Skeletal muscle tissue (tissue), 4 donors: ENCODE results near the gene VWA8. TPM values are rescaled to one million over a fixed set of nuclear protein-coding genes. Genes with fewer than 3 reads are reported as not detected.
"Not testable (repeated sequence)": the region's sequence is repeated elsewhere in the genome, so short reads cannot be mapped to it uniquely, and the experiment has no call there.

Source experiments
- H3K27ac ChIP-seq: one replicate; pipeline ENCODE4 v1.7.0; 2013; ENCODE audit warnings: mild to moderate bottlenecking, low read depth, low read length, inconsistent platforms
- H3K27me3 ChIP-seq, 3 donors: one replicate each; pipeline ENCODE4 v1.7.0; 2013; ENCODE audit warnings: low read length in 3 of 3; ENCODE audit not compliant: control insufficient read depth in 3 of 3, insufficient read depth in 3 of 3
- H3K36me3 ChIP-seq, 3 donors: one replicate each; pipeline ENCODE4 v1.7.0; 2013; ENCODE audit warnings: low read length in 3 of 3; ENCODE audit not compliant: control insufficient read depth in 3 of 3, insufficient read depth in 3 of 3
- H3K4me1 ChIP-seq, 3 donors: one replicate each; pipeline ENCODE4 v1.7.0; 2013; ENCODE audit warnings: low read length in 3 of 3, mild to moderate bottlenecking in 3 of 3; ENCODE audit not compliant: control insufficient read depth in 3 of 3, insufficient read depth in 3 of 3
- H3K4me3 ChIP-seq, 3 donors: one replicate each; pipeline ENCODE4 v1.7.0; 2013; ENCODE audit warnings: low read length in 3 of 3
- H3K9ac ChIP-seq, 3 donors: one replicate each; pipeline ENCODE4 v1.7.0; 2013; ENCODE audit warnings: low read length in 3 of 3, mild to moderate bottlenecking in 3 of 3, moderate library complexity in 2 of 3, low read depth in 1 of 3
- H3K9me3 ChIP-seq, 3 donors: one replicate each; pipeline ENCODE4 v1.7.0; 2013; ENCODE audit warnings: low read length in 3 of 3; ENCODE audit not compliant: control insufficient read depth in 3 of 3
- total RNA-seq: library from RNA; depleted of rRNA; stranded (reverse); fragments of >200 nt; gene quantifications from one replicate; pipeline ENCODE4 v1.2.3, GENCODE V29; 2014
- donor health status: Osteomylitis.

Gene VWA8
- total RNA-seq, 1 donor from 2014 or later: 49.1 TPM

- Histone ChIP-seq H3K9me3 (no peaks in the 10 kb centered on the region), H3K9ac (peak overlapping the region in 1 of 3 donors; percentile 22), H3K27me3 (no peaks in the 10 kb centered on the region), H3K4me1 (peaks cover 11 to 17% (median 16%) of the 10 kb centered on the region in 3 donors), H3K4me3 (no peak overlapping the region), H3K27ac (peak overlapping the region; percentile 9), H3K36me3 (no peaks in the 10 kb centered on the region)
These were observed 320.7 kb downstream of the VWA8 start for GRCh38 chr13:41639955-41640780.

GRCh38 chr13:41639237-41639904, 321.5 kb downstream of the VWA8 start:
- Histone ChIP-seq H3K27ac (no peak overlapping the region), H3K4me3 (no peak overlapping the region), H3K36me3 (no peaks in the 10 kb centered on the region), H3K27me3 (no peaks in the 10 kb centered on the region), H3K9me3 (no peaks in the 10 kb centered on the region), H3K4me1 (peaks cover 8 to 17% (median 15%) of the 10 kb centered on the region in 3 donors), H3K9ac (no peak overlapping the region)

GRCh38 chr13:41637586-41637985, 323.3 kb downstream of the VWA8 start:
- no peaks in the 10 kb centered on the region for H3K9me3 ChIP-seq
- H3K4me1 ChIP-seq: peaks cover 8 to 17% (median 14%) of the 10 kb centered on the region in 3 donors
- H3K27me3 ChIP-seq: no peaks in the 10 kb centered on the region
- no peaks in the 10 kb centered on the region for H3K36me3 ChIP-seq
- no peak overlapping the region for H3K9ac ChIP-seq
- no peak overlapping the region for H3K27ac ChIP-seq
- no peak overlapping the region for H3K4me3 ChIP-seq

- not testable (repeated sequence) for H3K9me3 ChIP-seq, H3K9ac ChIP-seq, H3K4me3 ChIP-seq, H3K36me3 ChIP-seq, H3K27me3 ChIP-seq, H3K27ac ChIP-seq
- H3K4me1 ChIP-seq: peaks cover 8 to 17% (median 14%) of the 10 kb centered on the region in 3 donors
These were observed 323.9 kb downstream of the VWA8 start for GRCh38 chr13:41637032-41637431.

GRCh38 chr13:41636590-41636989, 324.3 kb downstream of the VWA8 start:
- not testable (repeated sequence) for H3K9me3 ChIP-seq, H3K36me3 ChIP-seq, H3K27me3 ChIP-seq, H3K9ac ChIP-seq, H3K27ac ChIP-seq, H3K4me3 ChIP-seq
- peaks cover 8 to 17% (median 14%) of the 10 kb centered on the region in 3 donors for H3K4me1 ChIP-seq

GRCh38 chr13:41634407-41634806, 326.5 kb downstream of the VWA8 start:
- H3K9ac ChIP-seq: no peak overlapping the region
- no peaks in the 10 kb centered on the region for H3K36me3 ChIP-seq
- no peak overlapping the region for H3K27ac ChIP-seq
- H3K4me3 ChIP-seq: no peak overlapping the region
- peaks cover 0 to 3% (median 3%) of the 10 kb centered on the region in 3 donors for H3K4me1 ChIP-seq
- H3K9me3 ChIP-seq: no peaks in the 10 kb centered on the region
- H3K27me3 ChIP-seq: no peaks in the 10 kb centered on the region

GRCh38 chr13:41633776-41634175, 327.1 kb downstream of the VWA8 start:
- no peaks in the 10 kb centered on the region for H3K4me1 ChIP-seq
- no peak overlapping the region for H3K4me3 ChIP-seq
- no peak overlapping the region for H3K27ac ChIP-seq
- H3K9me3 ChIP-seq: no peaks in the 10 kb centered on the region
- H3K9ac ChIP-seq: no peak overlapping the region
- H3K27me3 ChIP-seq: no peaks in the 10 kb centered on the region
- no peaks in the 10 kb centered on the region for H3K36me3 ChIP-seq

- no peaks in the 10 kb centered on the region for H3K4me1 ChIP-seq
- H3K27me3 ChIP-seq: no peaks in the 10 kb centered on the region
- H3K36me3 ChIP-seq: no peaks in the 10 kb centered on the region
- H3K9ac ChIP-seq: no peak overlapping the region
- H3K4me3 ChIP-seq: no peak overlapping the region
- H3K9me3 ChIP-seq: no peaks in the 10 kb centered on the region
- H3K27ac ChIP-seq: no peak overlapping the region
These were observed 329.5 kb downstream of the VWA8 start for GRCh38 chr13:41631296-41631965.

GRCh38 chr13:41627425-41627824, 333.5 kb downstream of the VWA8 start:
- H3K9ac ChIP-seq: no peak overlapping the region
- H3K4me1 ChIP-seq: peaks cover 2 to 5% (median 5%) of the 10 kb centered on the region in 3 donors
- H3K9me3 ChIP-seq: no peaks in the 10 kb centered on the region
- H3K4me3 ChIP-seq: no peak overlapping the region
- no peaks in the 10 kb centered on the region for H3K36me3 ChIP-seq
- no peak overlapping the region for H3K27ac ChIP-seq
- H3K27me3 ChIP-seq: no peaks in the 10 kb centered on the region

GRCh38 chr13:41624041-41624440, 336.9 kb downstream of the VWA8 start:
- peaks cover 5 to 11% (median 11%) of the 10 kb centered on the region in 3 donors for H3K4me1 ChIP-seq
- H3K4me3 ChIP-seq: no peak overlapping the region
- H3K36me3 ChIP-seq: no peaks in the 10 kb centered on the region
- no peaks in the 10 kb centered on the region for H3K27me3 ChIP-seq
- H3K9me3 ChIP-seq: no peaks in the 10 kb centered on the region
- H3K9ac ChIP-seq: no peak overlapping the region
- no peak overlapping the region for H3K27ac ChIP-seq
